H9 (cell line): Measurements from ENCODE around the gene TM6SF1. TPM values are rescaled to one million over a fixed set of nuclear protein-coding genes. Genes with fewer than 3 reads are reported as not detected.

Experiments
- DNase-seq: peaks from one replicate; pipeline ENCODE4 v3.0.0-alpha.2; 2017
- H2AFZ ChIP-seq: one replicate; pipeline ENCODE4 v1.6.1; 2013; ENCODE audit warnings: mild to moderate bottlenecking, low read length, control low read depth, moderate library complexity
- H2AK5ac ChIP-seq: 2 replicates; pipeline ENCODE4 v1.6.1; 2013; ENCODE audit warnings: low read length, control low read depth, mixed read lengths; ENCODE audit not compliant: insufficient read length
- H2BK120ac ChIP-seq: one replicate; pipeline ENCODE4 v1.6.1; 2013; ENCODE audit warnings: low read depth, mild to moderate bottlenecking, low read length, control low read depth, inconsistent platforms; ENCODE audit not compliant: poor library complexity, severe bottlenecking
- H2BK12ac ChIP-seq: 2 replicates; pipeline ENCODE4 v1.6.1; 2013; ENCODE audit warnings: low read length, control low read depth, mixed read lengths, low read depth; ENCODE audit not compliant: insufficient read length
- H2BK15ac ChIP-seq: 2 replicates; pipeline ENCODE4 v1.6.1; 2013; ENCODE audit warnings: low read depth, low read length, control low read depth
- H2BK20ac ChIP-seq: one replicate; pipeline ENCODE4 v1.6.1; 2013; ENCODE audit warnings: low read depth, mild to moderate bottlenecking, low read length, control low read depth, inconsistent platforms; ENCODE audit not compliant: poor library complexity, severe bottlenecking
- H2BK5ac ChIP-seq: 2 replicates; pipeline ENCODE4 v1.6.1; 2013; ENCODE audit warnings: low read length, control low read depth, mixed read lengths; ENCODE audit not compliant: insufficient read length
- H3K14ac ChIP-seq: 2 replicates; pipeline ENCODE4 v1.6.1; 2013; ENCODE audit warnings: low read length, control low read depth; ENCODE audit not compliant: insufficient read depth
- H3K18ac ChIP-seq: 2 replicates; pipeline ENCODE4 v1.6.1; 2013; ENCODE audit warnings: low read depth, mild to moderate bottlenecking, mixed read lengths, low read length, control low read depth; ENCODE audit not compliant: insufficient read length
- H3K23ac ChIP-seq: 2 replicates; pipeline ENCODE4 v1.6.1; 2013; ENCODE audit warnings: low read length, control low read depth, mixed read lengths, low read depth; ENCODE audit not compliant: insufficient read length
- H3K23me2 ChIP-seq: 2 replicates; pipeline ENCODE4 v1.6.1; 2013; ENCODE audit warnings: low read depth, mild to moderate bottlenecking, mixed read lengths, low read length, control low read depth; ENCODE audit not compliant: insufficient read length, poor library complexity, severe bottlenecking
- H3K27ac ChIP-seq: 2 replicates; pipeline ENCODE4 v1.5.1; 2013; ENCODE audit warnings: low read length, control low read depth, mixed read lengths, low read depth; ENCODE audit not compliant: insufficient read length
- H3K27me3 ChIP-seq: 2 replicates; pipeline ENCODE4 v1.6.1; 2013; ENCODE audit warnings: low read length, control low read depth, inconsistent platforms; ENCODE audit not compliant: insufficient read depth
- H3K4ac ChIP-seq: 2 replicates; pipeline ENCODE4 v1.6.1; 2013; ENCODE audit warnings: low read depth, mild to moderate bottlenecking, control low read depth, inconsistent platforms, low read length, moderate library complexity
- H3K4me1 ChIP-seq: 2 replicates; pipeline ENCODE4 v1.6.1; 2013; ENCODE audit warnings: low read length, control low read depth, inconsistent platforms; ENCODE audit not compliant: insufficient read depth
- H3K4me2 ChIP-seq: 2 replicates; pipeline ENCODE4 v1.6.1; 2013; ENCODE audit warnings: low read length, control low read depth, mixed read lengths; ENCODE audit not compliant: insufficient read length, insufficient read depth
- H3K56ac ChIP-seq: 2 replicates; pipeline ENCODE4 v1.6.1; 2013; ENCODE audit warnings: low read depth, mild to moderate bottlenecking, mixed read lengths, low read length, control low read depth; ENCODE audit not compliant: insufficient read length
- H3K79me1 ChIP-seq: 2 replicates; pipeline ENCODE4 v1.6.1; 2013; ENCODE audit warnings: low read depth, mild to moderate bottlenecking, moderate library complexity, low read length, control low read depth, inconsistent platforms; ENCODE audit not compliant: insufficient read depth, poor library complexity, severe bottlenecking
- H3K79me2 ChIP-seq: 2 replicates; pipeline ENCODE4 v1.6.1; 2013; ENCODE audit warnings: low read length, control low read depth, inconsistent platforms; ENCODE audit not compliant: insufficient read depth
- H3K9ac ChIP-seq: 2 replicates; pipeline ENCODE4 v1.6.1; 2013; ENCODE audit warnings: low read length, control low read depth, mixed read lengths; ENCODE audit not compliant: insufficient read length; ENCODE audit errors: extremely low read depth
- H3K9me3 ChIP-seq: one replicate; pipeline ENCODE4 v1.6.1; 2013; ENCODE audit warnings: low read depth, low read length, inconsistent platforms; ENCODE audit not compliant: control insufficient read depth
- H3T11ph ChIP-seq: one replicate; pipeline ENCODE4 v1.6.1; 2013; ENCODE audit warnings: mild to moderate bottlenecking, low read length, control low read depth, inconsistent platforms
- H4K20me1 ChIP-seq: one replicate; pipeline ENCODE4 v1.6.1; 2013; ENCODE audit not compliant: control insufficient read depth, insufficient read length, insufficient read depth
- H4K5ac ChIP-seq: 2 replicates; pipeline ENCODE4 v1.6.1; 2013; ENCODE audit warnings: low read depth, mild to moderate bottlenecking, mixed read lengths, low read length, control low read depth; ENCODE audit not compliant: insufficient read length
- H4K8ac ChIP-seq: replicated peaks from 2 replicates; pipeline ENCODE4 v1.6.1; 2013; ENCODE audit warnings: low read length, control low read depth, mixed read lengths, low read depth; ENCODE audit not compliant: insufficient read length
- H4K91ac ChIP-seq: 2 replicates; pipeline ENCODE4 v1.6.1; 2013; ENCODE audit warnings: low read depth, mild to moderate bottlenecking, moderate library complexity, mixed read lengths, low read length, control low read depth; ENCODE audit not compliant: insufficient read length
- H3K27ac Mint-ChIP-seq, 3 experiments: 2 replicates in 2 of 3; 3 replicates in 1 of 3; pipeline ENCODE4 v1.8.0; 2020 to 2021; ENCODE audit warnings: mixed read lengths in 3 of 3, mild to moderate bottlenecking in 1 of 3, moderate library complexity in 1 of 3
- H3K27me3 Mint-ChIP-seq: 2 replicates; pipeline ENCODE4 v1.8.0; 2021; ENCODE audit warnings: low read depth, mild to moderate bottlenecking, moderate library complexity, mixed read lengths
- H3K36me3 Mint-ChIP-seq, 3 experiments: 2 replicates in 2 of 3; 3 replicates in 1 of 3; pipeline ENCODE4 v1.8.0; 2020 to 2021; ENCODE audit warnings: low read depth in 3 of 3, mixed read lengths in 3 of 3; ENCODE audit not compliant: insufficient read depth in 1 of 3
- H3K4me1 Mint-ChIP-seq, 2 experiments: 2 replicates each; pipeline ENCODE4 v1.8.0; 2020; ENCODE audit warnings: mixed read lengths in 2 of 2
- H3K4me3 Mint-ChIP-seq, 2 experiments: 2 replicates in 1 of 2; 3 replicates in 1 of 2; pipeline ENCODE4 v1.8.0; 2020 to 2021; ENCODE audit warnings: mild to moderate bottlenecking in 2 of 2, mixed read lengths in 2 of 2, moderate library complexity in 1 of 2
- H3K9me3 Mint-ChIP-seq, 2 experiments: 2 replicates in 1 of 2; 3 replicates in 1 of 2; pipeline ENCODE4 v1.8.0; 2020; ENCODE audit warnings: mild to moderate bottlenecking in 2 of 2, mixed read lengths in 2 of 2, moderate library complexity in 1 of 2
- CTCF ChIP-seq: fragments of 200-600 bp; sonication (generic); conservative IDR thresholded peaks from 3 replicates; pipeline ENCODE4 v1.8.0; 2021; ENCODE audit warnings: antibody characterized with exemption, mild to moderate bottlenecking
- WGBS: extraction: QIAGEN DNeasy Blood & Tissue Kit; methylation state at CpG from one replicate; pipeline ENCODE4 v1.1.7; 2013; ENCODE audit warnings: missing lambda C conversion rate, low lambda C conversion rate, mixed read lengths; ENCODE audit not compliant: insufficient read length; ENCODE audit errors: extremely low coverage; 5-methylcytosine and 5-hydroxymethylcytosine counted together
- total RNA-seq: library from RNA; stranded (reverse); gene quantifications from 2 replicates; pipeline ENCODE4 v1.2.1, GENCODE V29; 2021

TM6SF1 gene
- total RNA-seq, 1 experiment from 2014 or later: 0.96 TPM

- H2AFZ ChIP-seq: no peak overlapping the region
- no peak overlapping the region for H3K9ac ChIP-seq
- peaks cover 3% of the 10 kb centered on the region for H3K27me3 Mint-ChIP-seq
- no peak overlapping the region for H3K18ac ChIP-seq
- no peaks in the 10 kb centered on the region for H3K36me3 Mint-ChIP-seq
- H3K79me1 ChIP-seq: no peaks in the 10 kb centered on the region
- H3K4me1 Mint-ChIP-seq: no peaks in the 10 kb centered on the region
- H3K23me2 ChIP-seq: no peaks in the 10 kb centered on the region
- no peak overlapping the region for H2BK20ac ChIP-seq
- no peak for TF ChIP-seq CTCF
- H4K8ac ChIP-seq: no peak overlapping the region
- no peak overlapping the region for H3T11ph ChIP-seq
- no peak overlapping the region for H4K5ac ChIP-seq
- H3K4me3 Mint-ChIP-seq: no peak overlapping the region
- H4K20me1 ChIP-seq: no peaks in the 10 kb centered on the region
- H3K14ac ChIP-seq: no peak overlapping the region
- no peak overlapping the region for H3K23ac ChIP-seq
- no peak overlapping the region for H4K91ac ChIP-seq
- no peak for DNase-seq
- H3K4me2 ChIP-seq: no peak overlapping the region
- no peak overlapping the region for H2BK15ac ChIP-seq
- H3K4ac ChIP-seq: no peak overlapping the region
- no peak overlapping the region for H2BK120ac ChIP-seq
- H3K4me1 ChIP-seq: no peaks in the 10 kb centered on the region; the same call in 1 of the 2 replicates
- no peak overlapping the region for H2AK5ac ChIP-seq
- H3K27ac Mint-ChIP-seq: no peak overlapping the region
- WGBS: no CpG with 5 or more reads among the region's 2 CpGs
- no peaks in the 10 kb centered on the region for H3K9me3 Mint-ChIP-seq
- no peak overlapping the region for H2BK5ac ChIP-seq
- H2BK12ac ChIP-seq: no peak overlapping the region
- H3K56ac ChIP-seq: no peak overlapping the region
- H3K9me3 ChIP-seq: no peaks in the 10 kb centered on the region
- no peaks in the 10 kb centered on the region for H3K27me3 ChIP-seq
- no peaks in the 10 kb centered on the region for H3K79me2 ChIP-seq
- no peak overlapping the region for H3K27ac ChIP-seq
Observed at GRCh38 chr15:83088876-83089275, 18.6 kb upstream of the TM6SF1 start.
